Embryonic facial prominence (tissue), 1 donor: ENCODE results near the gene CFAP300.

ENCODE experiments used
- DNase-seq: peaks from one replicate; pipeline ENCODE4 v3.0.0-alpha.2; 2016; ENCODE audit errors: extremely low spot score

CFAP300 gene

GRCh38 chr11:102073253-102073652 lies 26.0 kb downstream of the CFAP300 start:
- DNase-seq: no peak

DNA sequence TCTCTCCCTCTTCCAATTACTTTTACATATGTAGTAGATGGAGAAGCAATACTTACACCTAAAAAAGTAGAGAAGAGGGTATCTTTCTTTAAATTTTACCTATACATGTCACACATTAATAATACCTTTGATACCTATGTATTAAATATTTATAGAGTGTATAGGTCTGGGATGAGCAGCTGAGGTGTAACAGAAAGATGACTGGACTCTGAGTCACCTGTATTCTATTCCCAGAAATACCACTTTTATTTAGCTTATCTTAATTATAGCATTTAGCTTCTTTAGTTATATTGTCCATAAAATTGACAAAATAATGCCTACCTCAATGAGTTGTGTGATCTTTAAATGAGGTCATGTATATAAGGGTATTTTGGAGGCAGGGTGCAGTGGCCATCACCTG lies 32.4 kb downstream of the CFAP300 start:
- DNase-seq: no peak

DNA sequence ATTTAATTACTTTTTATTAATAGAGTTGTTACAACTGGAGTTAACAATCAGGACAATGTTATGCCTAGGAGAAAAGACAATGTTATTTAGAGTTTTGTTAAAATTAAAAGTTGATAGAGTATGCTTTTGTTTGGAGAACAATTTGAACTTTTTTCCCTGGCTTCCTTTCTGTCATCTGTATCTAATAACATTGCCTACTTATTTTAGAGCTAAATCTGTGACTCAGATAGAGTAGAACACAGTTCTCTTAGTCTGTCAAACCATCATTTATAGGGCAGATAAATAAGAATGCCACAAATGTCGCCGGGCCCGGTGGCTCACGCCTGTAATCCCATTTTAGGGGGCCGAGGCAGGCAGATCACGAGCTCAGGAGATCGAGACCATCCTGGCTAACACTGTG lies 34.1 kb downstream of the CFAP300 start:
- no peak for DNase-seq

GRCh38 chr11:102085864-102086551 lies 38.8 kb downstream of the CFAP300 start:
- no peak for DNase-seq

- no peak for DNase-seq
Observed at GRCh38 chr11:102097186-102097585, 49.9 kb downstream of the CFAP300 start.

GRCh38 chr11:102099755-102100154 lies 52.5 kb downstream of the CFAP300 start:
- DNase-seq: no peak

GRCh38 chr11:102108734-102109440 lies 61.6 kb downstream of the CFAP300 start:
- no peak for DNase-seq

GRCh38 chr11:102109896-102110760 lies 62.9 kb downstream of the CFAP300 start, which contains the start of gene YAP1:
Gene YAP1, plus strand, starts transcription at chr11:102110447. Its CDS starts 402 bp downstream, at chr11:102110849.
- peak; percentile 90 for DNase-seq

- no peak for DNase-seq
Observed at GRCh38 chr11:102110761-102111010, 63.4 kb downstream of the CFAP300 start.

- peak; percentile 79 for DNase-seq
Observed at GRCh38 chr11:102111011-102111786, 64.0 kb downstream of the CFAP300 start.

- no peak for DNase-seq
Observed at GRCh38 chr11:102111787-102112508, 64.7 kb downstream of the CFAP300 start.

GRCh38 chr11:102112509-102112821 lies 65.2 kb downstream of the CFAP300 start:
- no peak for DNase-seq

GRCh38 chr11:102114032-102114431 lies 66.8 kb downstream of the CFAP300 start:
- no peak for DNase-seq

DNA sequence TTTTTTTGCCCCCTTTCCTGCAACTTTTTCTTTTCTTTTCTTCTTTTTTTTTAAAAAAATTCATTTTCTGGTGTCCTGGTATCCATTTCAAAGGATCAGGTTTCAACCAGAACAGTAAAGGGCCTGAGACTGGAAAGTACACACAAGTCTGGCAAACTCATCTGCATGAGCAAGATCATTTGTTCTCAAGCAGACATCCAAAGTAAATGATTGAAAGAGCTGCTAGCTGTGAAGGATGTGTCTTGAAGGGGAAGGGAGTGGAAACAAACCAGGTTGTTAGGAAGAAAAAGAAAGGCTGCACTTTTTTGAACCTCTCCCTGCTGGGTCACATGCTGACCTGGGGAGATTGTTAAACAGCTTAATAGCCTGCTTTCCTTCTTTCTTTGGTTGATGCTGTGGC lies 68.3 kb downstream of the CFAP300 start:
- DNase-seq: no peak

GRCh38 chr11:102116453-102117205 lies 69.4 kb downstream of the CFAP300 start:
- DNase-seq: no peak

DNA sequence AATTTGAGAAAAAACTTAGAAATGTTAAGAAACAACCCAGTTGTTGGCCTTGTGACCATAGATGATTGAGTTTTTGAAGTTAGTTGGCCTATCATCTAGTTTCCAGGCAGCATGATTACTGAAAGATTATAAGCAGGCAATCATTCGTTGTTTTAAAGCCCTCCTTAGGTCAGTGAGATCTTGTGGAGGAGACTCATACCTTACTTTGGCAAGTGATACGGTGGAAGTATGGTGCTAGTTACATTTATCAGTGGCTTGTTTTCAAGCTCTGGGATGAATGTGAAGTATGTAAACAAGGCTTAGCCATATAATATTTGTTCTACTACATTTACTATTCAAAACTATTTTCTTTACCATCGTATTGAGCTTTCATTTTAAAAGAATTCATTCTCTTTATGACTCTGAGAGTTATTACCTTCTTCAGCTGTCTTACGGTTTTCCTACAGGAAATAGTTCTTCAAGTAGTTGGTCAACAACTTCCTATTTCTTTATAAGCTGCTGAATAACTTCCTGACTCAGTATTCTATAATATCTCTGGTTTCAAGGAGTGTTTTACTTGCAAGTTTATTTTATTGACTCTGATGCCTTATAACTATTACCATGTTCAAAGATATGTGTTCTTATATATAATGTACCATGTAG lies 70.4 kb downstream of the CFAP300 start:
- DNase-seq: no peak

GRCh38 chr11:102118937-102119336 lies 71.7 kb downstream of the CFAP300 start:
- DNase-seq: no peak

DNA sequence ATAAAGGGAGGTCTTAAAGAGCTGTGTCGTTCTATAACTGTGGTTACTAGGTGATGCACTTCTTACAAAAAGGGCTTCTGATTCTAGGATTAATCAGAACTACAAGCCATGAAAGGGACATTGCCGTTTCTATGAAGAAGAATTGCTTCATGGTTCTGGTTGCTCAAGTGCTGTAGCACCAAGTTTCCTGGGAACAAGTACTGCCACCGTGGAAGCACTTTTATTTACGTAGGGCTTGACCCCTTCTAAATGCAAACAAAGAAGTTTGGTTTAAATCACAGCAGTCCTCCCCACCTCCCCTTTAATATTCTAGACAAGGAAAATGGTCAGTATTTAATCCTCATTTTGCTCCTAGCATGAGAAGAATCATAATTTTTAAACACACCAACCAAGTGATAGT lies 72.8 kb downstream of the CFAP300 start:
- DNase-seq: no peak

- no peak for DNase-seq
Observed at GRCh38 chr11:102120437-102120973, 73.3 kb downstream of the CFAP300 start.

GRCh38 chr11:102121329-102121728 lies 74.1 kb downstream of the CFAP300 start:
- no peak for DNase-seq
